ENCODE data around the gene PSMA8. TPM values are rescaled to one million over a fixed set of nuclear protein-coding genes. Genes with fewer than 3 reads are reported as not detected.
"Not testable (repeated sequence)": the region's sequence is repeated elsewhere in the genome, so short reads cannot be mapped to it uniquely, and the experiment has no call there.

The PSMA8 gene
- total RNA-seq, 1 donor from 2014 or later: not detected

- TF ChIP-seq CTCF (IDR thresholded peaks at IDR 0.05; ENCODE audit: unreplicated experiment): no peak
- Mint-ChIP-seq H3K36me3 (ENCODE audit: low read depth, unreplicated experiment) (no peaks in the 10 kb centered on the region), H3K4me3 (ENCODE audit: unreplicated experiment) (no peak overlapping the region), H3K9me3 (ENCODE audit: unreplicated experiment) (no peaks in the 10 kb centered on the region), H3K27ac (ENCODE audit: unreplicated experiment) (no peak overlapping the region), H3K27me3 (ENCODE audit: unreplicated experiment) (peaks cover 9% of the 10 kb centered on the region), H3K4me1 (ENCODE audit: unreplicated experiment) (peaks cover 12% of the 10 kb centered on the region)
- no peak for DNase-seq (ENCODE audit: low spot score)
These were observed 96.8 kb downstream of the PSMA8 start for GRCh38 chr18:26230497-26230896.

GRCh38 chr18:26233208-26233607, 99.5 kb downstream of the PSMA8 start:
- Mint-ChIP-seq H3K36me3 (ENCODE audit: low read depth, unreplicated experiment) (no peaks in the 10 kb centered on the region), H3K27me3 (ENCODE audit: unreplicated experiment) (peaks cover 6% of the 10 kb centered on the region), H3K9me3 (ENCODE audit: unreplicated experiment) (no peaks in the 10 kb centered on the region), H3K4me3 (ENCODE audit: unreplicated experiment) (no peak overlapping the region), H3K27ac (ENCODE audit: unreplicated experiment) (no peak overlapping the region), H3K4me1 (ENCODE audit: unreplicated experiment) (peaks cover 10% of the 10 kb centered on the region)
- TF ChIP-seq CTCF (IDR thresholded peaks at IDR 0.05; ENCODE audit: unreplicated experiment): no peak
- DNase-seq (ENCODE audit: low spot score): no peak

GRCh38 chr18:26237363-26237762, 103.7 kb downstream of the PSMA8 start:
- not testable (repeated sequence) for H3K27me3 Mint-ChIP-seq (ENCODE audit: unreplicated experiment); H3K4me1 Mint-ChIP-seq (ENCODE audit: unreplicated experiment); H3K36me3 Mint-ChIP-seq (ENCODE audit: low read depth, unreplicated experiment); H3K27ac Mint-ChIP-seq (ENCODE audit: unreplicated experiment); H3K4me3 Mint-ChIP-seq (ENCODE audit: unreplicated experiment); DNase-seq (ENCODE audit: low spot score); H3K9me3 Mint-ChIP-seq (ENCODE audit: unreplicated experiment)

- H3K27me3 Mint-ChIP-seq (ENCODE audit: unreplicated experiment); H3K36me3 Mint-ChIP-seq (ENCODE audit: low read depth, unreplicated experiment); H3K4me1 Mint-ChIP-seq (ENCODE audit: unreplicated experiment); H3K9me3 Mint-ChIP-seq (ENCODE audit: unreplicated experiment); DNase-seq (ENCODE audit: low spot score); H3K4me3 Mint-ChIP-seq (ENCODE audit: unreplicated experiment); H3K27ac Mint-ChIP-seq (ENCODE audit: unreplicated experiment): not testable (repeated sequence)
These were observed 105.0 kb downstream of the PSMA8 start for GRCh38 chr18:26238718-26239117.

- not testable (repeated sequence) for H3K27me3 Mint-ChIP-seq (ENCODE audit: unreplicated experiment); DNase-seq (ENCODE audit: low spot score); H3K4me3 Mint-ChIP-seq (ENCODE audit: unreplicated experiment); H3K27ac Mint-ChIP-seq (ENCODE audit: unreplicated experiment); H3K4me1 Mint-ChIP-seq (ENCODE audit: unreplicated experiment); H3K9me3 Mint-ChIP-seq (ENCODE audit: unreplicated experiment)
- peaks cover 15% of the 10 kb centered on the region for H3K36me3 Mint-ChIP-seq (ENCODE audit: low read depth, unreplicated experiment)
These were observed 108.7 kb downstream of the PSMA8 start for GRCh38 chr18:26242392-26242791.

Other genes with a start within 250 kb of the PSMA8 start
- 94.6 TPM for gene SS18, start 43.3 kb upstream of the PSMA8 start, total RNA-seq (ENCODE audit: unreplicated experiment)
- 3.3 TPM for gene TAF4B, start 92.6 kb downstream of the PSMA8 start, total RNA-seq (ENCODE audit: unreplicated experiment)

Data from endothelial cell (in vitro differentiated cells).